Gastrocnemius medialis (tissue), 4 donors: ENCODE measurements around the gene TMEM14B. TPM values are rescaled to one million over a fixed set of nuclear protein-coding genes. Genes with fewer than 3 reads are reported as not detected.

ENCODE experiments used
- ATAC-seq, 2 donors: fragments of 150-250 bp; one replicate each; pipeline ENCODE4 v1.9.1; 2016
- DNase-seq, 2 donors: peaks; one replicate each; pipeline ENCODE4 v3.0.0-alpha.2; 2019
- H3K27ac ChIP-seq, 4 donors: fragments of 200-600 bp; sonication (generic); 1 replicate in 1 of 4; 2 replicates in 3 of 4; pipeline ENCODE4 v1.5.1; 2016 to 2018; ENCODE audit warnings: mild to moderate bottlenecking in 2 of 4, moderate library complexity in 1 of 4
- H3K27me3 ChIP-seq, 3 donors: fragments of 200-600 bp; sonication (generic) in 2 of 3; 1 replicate in 1 of 3; 2 replicates in 2 of 3; pipeline versions ENCODE4 v1.5.1 to v1.6.0; 2016 to 2019; ENCODE audit warnings: mild to moderate bottlenecking in 1 of 3, moderate library complexity in 1 of 3
- H3K36me3 ChIP-seq, 2 donors: fragments of 200-600 bp; sonication (generic) in 1 of 2; one replicate each; pipeline ENCODE4 v1.5.1; 2017 to 2018
- H3K4me1 ChIP-seq, 2 donors: fragments of 200-600 bp; sonication (generic) in 1 of 2; one replicate each; pipeline ENCODE4 v1.5.1; 2016 to 2017; ENCODE audit warnings: mild to moderate bottlenecking in 2 of 2
- H3K4me3 ChIP-seq, 4 donors: fragments of 200-600 bp; sonication (generic) in 3 of 4; 1 replicate in 1 of 4; 2 replicates in 3 of 4; pipeline ENCODE4 v1.5.1; 2016 to 2019; ENCODE audit warnings: mild to moderate bottlenecking in 2 of 4
- H3K9me3 ChIP-seq, 3 donors: fragments of 200-600 bp; sonication (generic) in 2 of 3; 1 replicate in 1 of 3; 2 replicates in 2 of 3; pipeline ENCODE4 v1.5.1; 2016 to 2019
- CTCF ChIP-seq, 5 experiments: fragments of 450-650 bp in 3 of 5; fragments of 200-600 bp in 2 of 5; sonication (generic) in 2 of 5; IDR thresholded peaks in 4 of 5; conservative IDR thresholded peaks in 1 of 5; 1 replicate in 4 of 5; 2 replicates in 1 of 5; pipeline ENCODE4 v1.5.1; 2016 to 2019; ENCODE audit warnings: antibody characterized with exemption in 5 of 5, mild to moderate bottlenecking in 3 of 5, moderate library complexity in 3 of 5
- POLR2A ChIP-seq, 2 donors: fragments of 450-650 bp; IDR thresholded peaks; one replicate each; pipeline ENCODE4 v1.6.1; 2017; ENCODE audit warnings: antibody characterized with exemption in 2 of 2, mild to moderate bottlenecking in 2 of 2, moderate library complexity in 2 of 2
- in situ Hi-C, 4 donors: fragments of 200-750 bp; cut with MboI; loops; one replicate each; pipeline versions ENCODE4 v1.15.0 to v1.8.0; 2017; ENCODE audit warnings: low sequenced_read_pairs in 4 of 4
- intact Hi-C: fragments of 100-400 bp; cut with DNase I; formaldehyde crosslinking; loops from one replicate; pipeline ENCODE4 v1.15.1; 2023; ENCODE audit warnings: low total_unique reads
- total RNA-seq, 4 donors: library from RNA; depleted of rRNA; stranded (reverse); fragments of >200 nt; gene quantifications; one replicate each; pipeline versions ENCODE4 v1.1.0 to v1.2.3, GENCODE V29; 2016

The TMEM14B gene
- total RNA-seq, 4 donors from 2014 or later = 68.3 to 93.8 (median 79.4) TPM

- in situ Hi-C loops (loop anchor here in 1 of 4 donors (25.0 kb wide), 1 partner anchor 289 kb away; the partner anchor contains the start of gene GCNT2), intact Hi-C loops (loop anchor here (1.0 to 5.0 kb wide), 2 partner anchors 109 to 323 kb away; partner anchors contain the start of genes C6orf52 and PAK1IP1)
- DNase-seq = no peak
Measured at GRCh38 chr6:10800810-10801209, 53.2 kb downstream of the TMEM14B start.

GRCh38 chr6:10801224-10801848 is 53.7 kb downstream of the TMEM14B start:
- ATAC-seq = peak in 1 of 2 donors; percentile 76
- H3K36me3 ChIP-seq = no peaks in the 10 kb centered on the region
- TF ChIP-seq POLR2A (IDR thresholded peaks at IDR 0.05) = no peak
- TF ChIP-seq CTCF (IDR thresholded peaks at IDR 0.05 in 4 of 5, conservative IDR thresholded peaks at IDR 0.05 in 1 of 5) = peak; percentile 70 to 98 (median 81)
- H3K4me3 ChIP-seq = no peak overlapping the region
- H3K4me1 ChIP-seq = no peaks in the 10 kb centered on the region
- H3K27me3 ChIP-seq = no peaks in the 10 kb centered on the region
- intact Hi-C loops = loop anchor here (1.0 to 5.0 kb wide), 2 partner anchors 109 to 323 kb away; partner anchors contain the start of genes C6orf52 and PAK1IP1
- DNase-seq = peak in 1 of 2 donors; percentile 28
- in situ Hi-C loops = loop anchor here in 1 of 4 donors (25.0 kb wide), 1 partner anchor 289 kb away; the partner anchor contains the start of gene GCNT2
- no peak overlapping the region for H3K27ac ChIP-seq
- H3K9me3 ChIP-seq = no peaks in the 10 kb centered on the region

More at GRCh38 chr6:10800810-10801209, 53.2 kb downstream of the TMEM14B start:
- Histone ChIP-seq H3K4me1 (no peaks in the 10 kb centered on the region), H3K27me3 (no peaks in the 10 kb centered on the region), H3K36me3 (no peaks in the 10 kb centered on the region), H3K27ac (no peak overlapping the region), H3K9me3 (no peaks in the 10 kb centered on the region), H3K4me3 (no peak overlapping the region)
- no peak for ATAC-seq
- TF ChIP-seq POLR2A (IDR thresholded peaks at IDR 0.05) (no peak), CTCF (IDR thresholded peaks at IDR 0.05 in 4 of 5, conservative IDR thresholded peaks at IDR 0.05 in 1 of 5) (no peak)

Other genes with a start within 250 kb of the TMEM14B start
- gene GCNT2, start 226.5 kb upstream of the TMEM14B start, total RNA-seq = 1 to 10 TPM in 2 of 4 donors, under 1 TPM in 2; 0.27 to 1.9 (median 0.81) TPM
- 1 to 10 TPM in 1 of 4 donors, not detected in 3; 2.8 TPM for gene C6orf52, start 53.2 kb upstream of the TMEM14B start, total RNA-seq
- gene PAK1IP1, start 52.8 kb upstream of the TMEM14B start, total RNA-seq = 10 to 100 TPM in 3 of 4 donors, 1 to 10 TPM in 1; 5.5 to 18.8 (median 14.2) TPM
- gene TMEM14C, start 24.7 kb upstream of the TMEM14B start, total RNA-seq = 100 to 1,000 TPM in 3 of 4 donors, 10 to 100 TPM in 1; 93.2 to 130 (median 117) TPM
- gene MAK, start 90.7 kb downstream of the TMEM14B start, total RNA-seq = not detected
- not detected for gene GCM2, start 134.2 kb downstream of the TMEM14B start, total RNA-seq
- gene SYCP2L, start 139.2 kb downstream of the TMEM14B start, total RNA-seq = under 1 TPM in 3 of 4 donors, not detected in 1; 0.07 to 0.82 (median 0.29) TPM